ENCODE data around the gene SNX8.

The SNX8 gene

GRCh38 chr7:2259480-2259879, 54.8 kb downstream of the SNX8 start:
- no peak for DNase-seq

DNA sequence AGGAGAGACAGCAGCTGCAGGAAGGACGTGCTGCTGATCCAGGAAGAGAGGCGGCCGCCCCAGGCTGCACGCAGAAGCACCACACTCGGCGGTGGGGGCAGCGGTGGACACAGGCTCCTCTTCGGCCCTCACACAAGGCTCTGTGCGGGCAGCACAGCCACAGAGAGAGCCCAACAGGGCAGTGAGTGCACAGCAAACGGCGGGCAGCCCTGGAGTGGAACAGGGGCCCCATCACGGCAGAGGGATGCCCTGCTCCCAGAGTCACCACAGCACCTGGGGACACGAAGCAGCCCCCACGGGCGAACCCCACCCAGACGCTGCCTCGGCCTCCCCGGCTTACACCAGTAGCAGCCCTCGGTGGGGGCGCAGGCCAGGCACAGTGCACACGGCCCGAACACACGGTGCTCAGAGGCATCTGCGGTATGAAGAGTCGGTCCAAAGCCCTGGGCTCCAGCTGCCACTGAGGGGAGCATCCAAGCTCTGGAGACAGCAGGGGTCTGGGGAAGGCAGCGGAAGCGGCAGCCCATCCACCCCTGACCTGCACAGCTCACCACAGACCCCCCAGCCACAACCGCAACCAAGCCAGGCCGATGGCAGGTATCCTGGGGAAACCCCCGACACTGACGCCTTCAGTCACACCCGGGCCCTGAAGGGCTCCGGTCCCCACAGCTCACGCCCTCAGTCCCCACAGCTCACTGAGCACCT, 55.4 kb downstream of the SNX8 start:
- DNase-seq, result no peak

GRCh38 chr7:2257651-2258050, 56.6 kb downstream of the SNX8 start:
- no peak for DNase-seq

DNA sequence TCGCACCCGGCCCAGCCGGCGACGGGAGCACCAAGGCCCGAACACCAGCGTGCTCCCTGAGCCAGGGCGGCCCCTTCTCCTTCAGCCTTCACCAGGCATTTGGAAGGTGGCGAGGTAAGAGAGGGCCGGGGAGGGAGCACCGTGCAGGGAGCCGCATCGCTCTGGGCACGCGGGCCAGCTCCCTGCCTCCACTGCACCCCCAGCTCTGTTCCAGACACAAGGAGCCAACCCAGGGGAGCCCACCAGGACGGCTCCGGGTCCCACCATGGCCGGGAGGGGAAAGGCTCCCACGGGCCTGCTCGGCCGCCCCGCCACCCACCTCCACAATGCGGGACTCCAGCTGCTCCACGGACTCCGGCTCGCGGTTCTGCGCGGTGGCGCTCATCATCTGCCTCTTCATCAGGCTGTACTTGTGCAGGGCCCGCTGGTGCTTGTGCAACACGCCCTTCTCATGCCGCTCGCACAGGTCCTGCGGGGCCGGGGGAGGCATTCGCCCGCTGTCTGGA, 57.1 kb downstream of the SNX8 start:
- no peak for DNase-seq

DNA sequence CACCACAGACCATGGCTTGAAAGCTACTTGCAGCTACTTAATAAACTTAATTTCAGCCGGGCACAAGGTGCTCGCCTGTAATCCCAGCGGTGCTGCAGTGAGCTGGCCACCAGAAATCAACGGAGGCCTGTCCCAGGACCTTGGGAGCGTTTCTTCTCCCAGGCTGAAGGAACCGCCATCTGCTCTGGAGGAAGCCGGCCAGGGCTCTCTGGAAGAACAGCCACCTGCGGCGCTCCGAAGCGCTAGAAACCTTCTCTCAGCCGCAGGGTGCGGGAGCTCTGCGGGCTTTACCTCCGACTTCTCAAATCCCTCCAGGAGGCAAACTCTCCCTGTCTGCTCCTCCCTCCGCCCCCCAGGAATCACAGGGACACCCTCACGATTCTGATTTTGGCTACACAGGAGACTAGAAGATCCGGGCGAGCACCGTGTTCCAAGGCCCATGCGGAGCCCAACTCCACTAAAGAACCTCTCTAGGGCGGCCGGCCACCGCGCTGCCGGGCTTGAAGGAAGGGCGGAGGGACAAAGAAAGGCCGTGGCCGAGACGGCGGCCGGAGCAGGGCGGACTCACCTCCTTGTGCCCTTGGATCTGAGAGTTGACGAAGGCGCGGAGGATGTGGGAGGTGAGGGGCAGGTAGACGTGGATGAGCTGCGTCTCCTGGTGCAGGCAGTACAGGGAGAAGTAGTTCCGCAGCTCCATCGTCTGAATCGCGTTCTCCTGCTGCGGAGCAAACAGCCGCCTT, 57.8 kb downstream of the SNX8 start:
- no peak for DNase-seq

GRCh38 chr7:2255145-2256139, 58.8 kb downstream of the SNX8 start:
- no peak for DNase-seq

GRCh38 chr7:2254429-2255144, 59.7 kb downstream of the SNX8 start:
- DNase-seq, result no peak

DNA sequence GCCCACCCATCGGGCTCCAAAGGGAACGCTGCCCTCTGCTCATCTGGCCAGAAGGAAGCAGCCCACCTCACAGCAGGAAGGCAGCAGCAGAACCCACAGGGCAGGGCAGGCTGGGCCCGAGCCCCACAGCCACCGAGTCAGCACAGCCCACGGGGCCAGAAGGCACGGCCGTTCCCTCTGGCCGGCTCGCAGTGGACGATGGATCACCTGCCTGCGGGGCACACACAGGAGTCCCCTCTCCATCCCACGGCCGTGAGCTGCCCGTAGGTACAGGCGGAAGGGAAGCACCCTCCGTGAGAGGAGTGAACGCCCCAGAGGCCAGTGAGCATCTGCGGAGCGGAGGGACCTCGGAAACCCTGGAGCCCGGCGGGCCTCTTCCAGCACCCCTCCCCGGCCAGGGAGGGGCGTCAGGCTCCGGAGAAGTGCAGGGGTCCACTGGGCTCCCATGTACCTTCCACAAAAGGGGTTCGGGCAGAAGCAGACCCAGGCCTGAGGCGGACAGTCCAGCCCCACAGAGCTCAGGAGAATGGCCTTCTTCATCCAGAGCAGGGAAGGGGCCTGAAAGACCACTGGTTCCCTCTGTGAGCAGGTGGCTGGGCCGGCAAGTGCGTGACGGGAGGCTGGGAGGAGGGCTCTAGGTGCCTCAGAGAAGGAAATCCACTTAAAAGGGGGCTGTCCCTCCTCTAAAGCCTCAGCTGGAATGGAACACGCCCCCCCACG, 60.6 kb downstream of the SNX8 start:
- no peak for DNase-seq

GRCh38 chr7:2253021-2253420, 61.2 kb downstream of the SNX8 start:
- no peak for DNase-seq

- no peak for DNase-seq
These were observed 62.1 kb downstream of the SNX8 start for GRCh38 chr7:2251841-2252771.

DNA sequence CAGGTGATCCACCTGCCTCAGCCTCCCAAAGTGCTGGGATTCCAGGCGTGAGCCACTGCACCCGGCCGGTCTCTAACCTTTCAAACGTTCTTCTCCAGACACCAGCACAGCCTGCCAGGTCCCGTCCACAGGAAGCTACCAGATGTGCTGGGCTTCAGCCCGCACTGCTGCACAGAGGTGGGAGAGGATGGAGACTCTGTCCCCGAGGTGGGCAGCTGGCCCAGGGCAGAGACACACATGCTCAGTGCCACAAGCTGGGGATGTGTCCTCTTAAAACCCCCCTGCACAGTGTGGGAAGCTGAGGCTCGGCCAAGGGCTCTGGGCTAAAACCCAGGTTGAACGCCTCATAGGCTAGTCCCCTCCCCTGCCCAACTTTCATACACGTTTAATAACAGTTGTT, 62.9 kb downstream of the SNX8 start:
- no peak for DNase-seq

DNA sequence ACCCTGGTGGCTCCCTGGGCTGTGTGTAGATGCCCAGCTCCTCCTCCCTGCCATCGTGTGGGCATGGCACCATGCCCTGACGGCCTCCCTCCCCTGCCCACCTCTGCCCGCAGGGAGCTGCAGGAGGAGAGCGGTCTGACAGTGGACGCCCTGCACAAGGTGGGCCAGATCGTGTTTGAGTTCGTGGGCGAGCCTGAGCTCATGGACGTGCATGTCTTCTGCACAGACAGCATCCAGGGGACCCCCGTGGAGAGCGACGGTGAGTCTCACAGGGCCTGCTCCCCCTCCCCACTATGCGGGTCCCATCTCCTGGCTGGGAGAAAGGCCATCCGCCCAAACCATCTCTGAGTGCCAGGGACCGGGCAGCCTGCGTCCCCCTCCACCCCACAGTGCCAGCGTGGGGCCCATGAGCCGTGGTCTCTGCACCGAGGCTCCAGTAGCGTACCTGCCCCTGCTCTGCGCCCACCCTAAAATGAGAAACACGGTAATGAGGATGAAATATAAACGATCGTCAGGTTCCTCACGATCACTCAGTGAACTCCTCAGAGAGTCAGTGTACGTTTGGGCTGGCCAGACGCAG, 64.4 kb downstream of the SNX8 start:
- DNase-seq, result no peak

GRCh38 chr7:2248984-2249694, 65.1 kb downstream of the SNX8 start:
- DNase-seq, result no peak

DNA sequence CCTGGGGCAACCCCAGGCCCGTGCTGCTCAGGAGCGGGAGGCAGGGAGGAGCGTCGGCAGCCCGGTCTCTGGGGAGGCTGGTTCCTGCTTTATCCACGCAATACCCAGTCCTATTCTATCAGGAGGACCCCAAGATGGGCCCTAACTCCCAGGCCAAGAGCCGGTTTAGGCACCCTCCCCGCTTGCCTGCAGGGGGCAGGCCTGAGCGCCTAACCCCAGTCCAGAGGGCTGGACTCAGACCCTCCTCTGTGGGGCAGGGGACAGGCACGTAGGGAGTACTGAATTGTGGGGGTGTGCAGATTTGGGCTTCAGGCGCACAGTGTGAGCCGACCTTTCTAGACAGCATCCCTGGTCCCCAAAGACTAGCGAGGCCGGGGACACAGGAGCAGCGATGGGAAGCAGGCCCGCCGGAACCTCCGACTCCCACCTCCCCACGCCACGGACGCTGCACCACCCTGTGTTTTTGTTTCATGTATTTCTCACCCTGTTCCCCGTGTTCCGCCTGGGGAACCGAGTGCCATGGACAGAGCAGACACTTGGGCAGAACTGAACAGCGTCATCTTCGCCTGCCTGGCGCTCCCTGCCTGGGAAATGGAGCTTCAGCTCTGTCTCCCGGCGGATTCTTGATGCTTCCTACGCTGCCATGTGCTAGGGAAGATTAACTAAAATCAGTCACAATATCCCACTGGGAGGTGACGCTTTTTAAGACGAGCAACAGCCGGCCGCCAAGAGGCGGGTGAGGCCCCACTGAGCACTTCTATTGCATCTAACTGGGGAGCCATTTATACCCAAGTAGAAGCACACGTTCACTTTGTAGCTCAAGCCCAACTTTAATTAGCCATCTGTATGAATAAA, 66.9 kb downstream of the SNX8 start:
- DNase-seq, result peak; percentile 71

GRCh38 chr7:2245883-2246675, 68.2 kb downstream of the SNX8 start:
- DNase-seq, result no peak

DNA sequence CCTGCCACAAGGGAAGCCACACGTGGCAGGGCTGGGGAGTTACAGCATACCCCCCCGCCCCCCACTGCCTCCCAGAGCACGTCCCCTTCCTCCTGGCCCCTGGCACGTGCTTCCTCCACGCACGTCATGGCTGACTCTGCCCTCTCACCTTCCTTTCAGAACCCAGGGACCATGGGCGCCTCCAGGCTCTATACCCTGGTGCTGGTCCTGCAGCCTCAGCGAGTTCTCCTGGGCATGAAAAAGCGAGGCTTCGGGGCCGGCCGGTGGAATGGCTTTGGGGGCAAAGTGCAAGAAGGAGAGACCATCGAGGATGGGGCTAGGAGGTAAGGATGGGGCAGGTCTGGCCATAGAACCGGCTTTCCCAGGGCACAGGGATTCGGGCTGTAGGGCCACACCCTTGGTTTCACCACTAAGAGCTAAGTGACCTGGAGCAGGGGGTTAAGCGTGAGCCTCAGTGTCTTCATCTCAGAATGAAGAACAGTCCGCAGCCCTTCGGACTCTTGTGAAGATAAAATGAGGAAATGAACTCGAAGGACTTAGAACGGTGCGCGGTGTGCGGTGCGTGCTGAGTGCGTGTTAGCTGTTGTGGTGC, 69.7 kb downstream of the SNX8 start:
- no peak for DNase-seq

GRCh38 chr7:2243458-2243857, 70.8 kb downstream of the SNX8 start:
- DNase-seq, result no peak

Measured in activated CD8-positive, alpha-beta memory T cell treated with anti-CD3 and anti-CD28 coated beads for 24 hours (primary cell).